Memory B cell (primary cell): ENCODE measurements around the gene OGT.
"Not testable (repeated sequence)": the region's sequence is repeated elsewhere in the genome, so short reads cannot be mapped to it uniquely, and the experiment has no call there.

Experiments
- ATAC-seq: fragments of 150-1000 bp; cut with Tn5 transposase; 2 replicates; pipeline ENCODE4 v1.10.0; 2021; ENCODE audit warnings: low read depth, mild to moderate bottlenecking, moderate library complexity
- DNase-seq, 2 donors: peaks; one replicate each; pipeline ENCODE4 v3.0.0; 2022; ENCODE audit warnings: low spot score in 2 of 2
- H3K27ac Mint-ChIP-seq: one replicate; pipeline ENCODE4 v1.8.0; 2022; ENCODE audit warnings: mild to moderate bottlenecking, moderate library complexity, mixed read lengths
- H3K27me3 Mint-ChIP-seq: one replicate; pipeline ENCODE4 v1.8.0; 2022; ENCODE audit warnings: mixed read lengths
- H3K36me3 Mint-ChIP-seq: one replicate; pipeline ENCODE4 v1.8.0; 2022; ENCODE audit warnings: mild to moderate bottlenecking, mixed read lengths
- H3K4me1 Mint-ChIP-seq: one replicate; pipeline ENCODE4 v1.8.0; 2022; ENCODE audit warnings: mixed read lengths
- H3K4me3 Mint-ChIP-seq: one replicate; pipeline ENCODE4 v1.8.0; 2022; ENCODE audit warnings: mild to moderate bottlenecking, moderate library complexity, mixed read lengths
- H3K9me3 Mint-ChIP-seq: one replicate; pipeline ENCODE4 v1.8.0; 2022; ENCODE audit warnings: mixed read lengths

Gene OGT

GRCh38 chrX:71581210-71581609 is 48.3 kb downstream of the OGT start:
- DNase-seq, result no peak
- no peaks in the 10 kb centered on the region for H3K9me3 Mint-ChIP-seq
- H3K4me3 Mint-ChIP-seq, result no peak overlapping the region
- no peak overlapping the region for H3K27ac Mint-ChIP-seq
- ATAC-seq, result no peak
- no peaks in the 10 kb centered on the region for H3K4me1 Mint-ChIP-seq
- H3K27me3 Mint-ChIP-seq, result no peaks in the 10 kb centered on the region
- H3K36me3 Mint-ChIP-seq, result peaks cover 7% of the 10 kb centered on the region

DNA sequence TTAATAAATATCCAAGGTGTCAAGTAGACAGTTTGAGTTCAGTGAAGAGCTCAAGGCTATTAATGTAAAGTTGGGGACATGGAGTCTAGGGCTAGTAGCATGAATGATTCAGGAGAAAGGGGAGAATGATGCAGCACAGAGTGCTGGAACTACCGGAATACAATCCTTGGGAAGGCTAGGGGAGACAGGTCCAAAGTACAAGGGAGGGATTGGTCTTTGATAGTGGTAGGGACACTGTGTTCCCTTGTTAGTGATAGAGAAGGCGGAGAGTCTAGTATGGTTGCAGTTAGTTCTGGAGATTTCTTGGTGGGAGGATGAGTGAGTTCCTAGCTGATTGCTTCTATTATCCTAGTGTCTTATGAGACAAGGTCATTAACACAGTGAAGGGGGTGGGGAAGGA is 54.0 kb downstream of the OGT start:
- no peak for ATAC-seq
- peaks cover 3% of the 10 kb centered on the region for H3K36me3 Mint-ChIP-seq
- H3K9me3 Mint-ChIP-seq, result no peaks in the 10 kb centered on the region
- H3K27ac Mint-ChIP-seq, result peak overlapping the region; percentile 66
- no peak overlapping the region for H3K4me3 Mint-ChIP-seq
- no peaks in the 10 kb centered on the region for H3K27me3 Mint-ChIP-seq
- DNase-seq, result no peak
- H3K4me1 Mint-ChIP-seq, result peaks cover 2% of the 10 kb centered on the region

DNA sequence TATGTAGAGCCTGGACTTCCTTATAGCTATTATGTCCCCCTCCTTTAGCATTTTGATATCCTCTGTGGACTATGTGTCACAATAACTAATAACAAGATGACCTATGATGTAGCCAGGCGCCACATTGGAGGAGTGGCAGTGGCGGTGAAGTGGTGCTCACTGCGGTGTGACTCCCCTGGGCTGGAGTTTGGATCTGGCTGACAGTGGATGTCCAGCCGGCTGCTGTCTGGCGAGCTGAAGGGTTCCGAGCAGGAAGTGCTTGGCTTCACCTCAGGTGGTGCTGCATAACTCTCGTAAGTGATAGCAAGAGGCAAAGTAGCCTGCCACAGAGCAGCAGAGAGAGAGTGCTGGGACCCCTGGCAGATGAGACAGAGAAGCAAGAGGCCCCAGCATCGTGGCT is 60.3 kb downstream of the OGT start:
- H3K27me3 Mint-ChIP-seq, H3K27ac Mint-ChIP-seq, H3K4me3 Mint-ChIP-seq, DNase-seq, H3K4me1 Mint-ChIP-seq, H3K36me3 Mint-ChIP-seq, ATAC-seq, H3K9me3 Mint-ChIP-seq: not testable (repeated sequence)

- DNase-seq (no peak), ATAC-seq (no peak)
- Mint-ChIP-seq H3K4me3 (no peak overlapping the region), H3K4me1 (peaks cover 2% of the 10 kb centered on the region), H3K36me3 (peaks cover 29% of the 10 kb centered on the region), H3K27ac (no peak overlapping the region), H3K27me3 (no peaks in the 10 kb centered on the region), H3K9me3 (no peaks in the 10 kb centered on the region)
These were observed 67.1 kb downstream of the OGT start for GRCh38 chrX:71599965-71600364.

- no peaks in the 10 kb centered on the region for H3K27me3 Mint-ChIP-seq
- H3K4me3 Mint-ChIP-seq, result no peak overlapping the region
- no peak for DNase-seq
- H3K27ac Mint-ChIP-seq, result peak overlapping the region; percentile 47
- H3K9me3 Mint-ChIP-seq, result no peaks in the 10 kb centered on the region
- ATAC-seq, result no peak
- H3K4me1 Mint-ChIP-seq, result peaks cover 11% of the 10 kb centered on the region
- peaks cover 30% of the 10 kb centered on the region for H3K36me3 Mint-ChIP-seq
These were observed 70.7 kb downstream of the OGT start for GRCh38 chrX:71603618-71604017.

DNA sequence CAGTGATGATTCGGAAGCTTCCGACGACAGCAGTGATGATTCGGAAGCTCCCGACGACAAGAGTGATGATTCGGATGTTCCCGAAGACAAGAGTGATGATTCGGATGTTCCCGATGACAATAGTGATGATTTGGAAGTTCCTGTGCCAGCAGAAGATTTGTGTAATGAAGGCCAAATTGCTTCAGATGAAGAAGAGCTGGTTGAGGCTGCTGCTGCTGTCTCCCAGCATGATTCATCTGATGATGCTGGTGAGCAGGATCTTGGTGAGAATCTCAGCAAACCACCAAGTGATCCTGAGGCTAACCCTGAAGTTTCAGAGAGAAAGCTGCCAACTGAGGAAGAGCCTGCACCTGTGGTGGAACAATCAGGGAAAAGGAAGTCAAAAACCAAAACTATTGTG is 71.2 kb downstream of the OGT start:
- ATAC-seq, result no peak
- Mint-ChIP-seq H3K36me3 (peaks cover 32% of the 10 kb centered on the region), H3K4me3 (no peak overlapping the region)

GRCh38 chrX:71604796-71605568 is 72.1 kb downstream of the OGT start:
- Mint-ChIP-seq H3K4me3 (no peak overlapping the region), H3K27ac (no peak overlapping the region), H3K9me3 (no peaks in the 10 kb centered on the region), H3K4me1 (peaks cover 19% of the 10 kb centered on the region), H3K27me3 (no peaks in the 10 kb centered on the region), H3K36me3 (peaks cover 33% of the 10 kb centered on the region)
- ATAC-seq (no peak), DNase-seq (no peak)

More for the DNA sequence above, 71.2 kb downstream of the OGT start:
- no peaks in the 10 kb centered on the region for H3K27me3 Mint-ChIP-seq
- H3K27ac Mint-ChIP-seq, result peak overlapping the region; percentile 47
- no peak for DNase-seq
- no peaks in the 10 kb centered on the region for H3K9me3 Mint-ChIP-seq
- H3K4me1 Mint-ChIP-seq, result peaks cover 14% of the 10 kb centered on the region

GRCh38 chrX:71606536-71607216 is 73.8 kb downstream of the OGT start:
- Mint-ChIP-seq H3K27ac (no peak overlapping the region), H3K4me1 (peaks cover 19% of the 10 kb centered on the region), H3K9me3 (no peaks in the 10 kb centered on the region), H3K4me3 (no peak overlapping the region), H3K27me3 (no peaks in the 10 kb centered on the region), H3K36me3 (peaks cover 37% of the 10 kb centered on the region)
- ATAC-seq (no peak), DNase-seq (no peak)

GRCh38 chrX:71607488-71607887 is 74.6 kb downstream of the OGT start:
- H3K27ac Mint-ChIP-seq, result peak overlapping the region; percentile 83
- peaks cover 19% of the 10 kb centered on the region for H3K4me1 Mint-ChIP-seq
- H3K36me3 Mint-ChIP-seq, result peaks cover 37% of the 10 kb centered on the region
- ATAC-seq (no peak), DNase-seq (no peak)
- H3K4me3 Mint-ChIP-seq, result no peak overlapping the region
- no peaks in the 10 kb centered on the region for H3K27me3 Mint-ChIP-seq
- H3K9me3 Mint-ChIP-seq, result no peaks in the 10 kb centered on the region

DNA sequence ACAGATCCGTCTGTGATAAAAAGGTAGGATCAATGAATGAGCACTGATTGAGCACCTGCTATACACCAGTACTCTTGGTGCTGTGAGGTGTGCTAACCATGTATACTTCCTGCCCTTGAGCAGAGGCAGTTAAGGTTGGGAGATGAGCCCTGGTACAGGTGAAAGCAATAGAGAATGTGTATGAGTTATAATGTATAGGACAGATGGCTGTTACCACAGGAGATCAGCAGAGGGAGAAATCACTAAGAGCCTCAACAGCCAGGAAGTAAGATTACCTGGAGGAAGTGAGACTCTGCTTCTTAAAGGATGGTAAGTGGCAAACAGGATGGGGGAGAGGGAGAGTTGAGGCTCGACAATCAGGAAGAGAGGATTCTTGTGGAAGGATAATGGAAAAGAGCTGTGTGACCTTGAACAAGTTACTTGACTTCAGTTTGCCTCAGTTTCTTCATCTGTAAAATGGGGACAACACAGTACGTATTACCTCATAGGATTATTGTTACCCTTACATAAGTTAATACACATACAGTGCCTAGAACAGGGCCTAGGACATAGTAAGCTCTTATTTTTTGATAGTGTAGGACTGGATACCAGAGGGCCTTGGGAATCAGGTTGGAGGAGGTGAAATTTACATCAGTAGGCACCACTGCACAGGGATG is 76.3 kb downstream of the OGT start:
- peaks cover 19% of the 10 kb centered on the region for H3K4me1 Mint-ChIP-seq
- H3K4me3 Mint-ChIP-seq, result no peak overlapping the region
- H3K9me3 Mint-ChIP-seq, result no peaks in the 10 kb centered on the region
- ATAC-seq, result peak; percentile 53
- H3K36me3 Mint-ChIP-seq, result peaks cover 25% of the 10 kb centered on the region
- DNase-seq, result no peak
- peak overlapping the region; percentile 75 for H3K27ac Mint-ChIP-seq
- H3K27me3 Mint-ChIP-seq, result no peaks in the 10 kb centered on the region

GRCh38 chrX:71611736-71612135 is 78.8 kb downstream of the OGT start:
- H3K4me3 Mint-ChIP-seq, ATAC-seq, DNase-seq, H3K27ac Mint-ChIP-seq, H3K27me3 Mint-ChIP-seq, H3K9me3 Mint-ChIP-seq: not testable (repeated sequence)
- Mint-ChIP-seq H3K36me3 (peaks cover 33% of the 10 kb centered on the region), H3K4me1 (peaks cover 30% of the 10 kb centered on the region)

- Mint-ChIP-seq H3K27me3 (no peaks in the 10 kb centered on the region), H3K4me1 (peaks cover 28% of the 10 kb centered on the region), H3K4me3 (no peak overlapping the region), H3K36me3 (peaks cover 33% of the 10 kb centered on the region), H3K9me3 (no peaks in the 10 kb centered on the region), H3K27ac (no peak overlapping the region)
- no peak for ATAC-seq
- DNase-seq, result no peak
These were observed 79.4 kb downstream of the OGT start for GRCh38 chrX:71612256-71612655.

- H3K4me3 Mint-ChIP-seq, result no peak overlapping the region
- DNase-seq, result no peak
- peak overlapping the region; percentile 77 for H3K27ac Mint-ChIP-seq
- H3K36me3 Mint-ChIP-seq, result peaks cover 22% of the 10 kb centered on the region
- H3K9me3 Mint-ChIP-seq, result no peaks in the 10 kb centered on the region
- peaks cover 30% of the 10 kb centered on the region for H3K4me1 Mint-ChIP-seq
- no peaks in the 10 kb centered on the region for H3K27me3 Mint-ChIP-seq
- ATAC-seq, result no peak
These were observed 82.2 kb downstream of the OGT start for GRCh38 chrX:71615056-71615455.

DNA sequence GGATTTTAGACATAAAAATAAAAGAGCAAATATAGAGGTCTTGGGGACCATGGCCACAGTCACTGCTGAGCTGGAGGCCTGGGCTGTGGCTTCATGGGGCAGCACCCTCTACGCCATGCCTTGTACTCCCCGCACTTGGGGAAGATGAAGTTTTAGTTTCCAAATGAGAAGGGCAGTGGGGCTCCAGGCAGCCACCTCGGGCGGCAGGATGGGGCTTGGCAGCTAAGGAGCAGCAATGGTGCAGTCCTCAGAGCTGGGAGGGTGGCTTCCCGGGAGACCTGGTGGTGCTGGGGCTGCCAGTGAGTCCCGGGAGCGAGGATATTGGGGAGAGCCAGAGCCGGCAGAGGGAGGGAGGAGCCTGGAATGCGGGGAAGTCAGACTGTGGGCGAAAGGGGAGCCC is 83.0 kb downstream of the OGT start:
- H3K9me3 Mint-ChIP-seq, result no peaks in the 10 kb centered on the region
- peaks cover 35% of the 10 kb centered on the region for H3K4me1 Mint-ChIP-seq
- H3K36me3 Mint-ChIP-seq, result peaks cover 20% of the 10 kb centered on the region
- peak overlapping the region; percentile 90 for H3K27ac Mint-ChIP-seq
- H3K4me3 Mint-ChIP-seq, result peak overlapping the region; percentile 83
- ATAC-seq (no peak), DNase-seq (no peak)
- no peaks in the 10 kb centered on the region for H3K27me3 Mint-ChIP-seq
